Stomach (tissue), 4 donors: Measurements from ENCODE around the gene FAM184A.

Experiments
- CTCF ChIP-seq, 7 experiments: fragments of 450-650 bp in 4 of 7; fragments of 200-600 bp in 3 of 7; sonication (generic) in 3 of 7; IDR thresholded peaks; one replicate each; pipeline ENCODE4 v1.5.1; 2016 to 2019; ENCODE audit warnings: antibody characterized with exemption in 7 of 7, control low read depth in 2 of 7, mild to moderate bottlenecking in 1 of 7
- EP300 ChIP-seq: sonication (generic); formaldehyde crosslinking; IDR thresholded peaks from one replicate; pipeline ENCODE4 v1.6.1; 2017; ENCODE audit warnings: antibody characterized with exemption
- POLR2A ChIP-seq, 4 donors: fragments of 450-650 bp; IDR thresholded peaks; one replicate each; pipeline ENCODE4 v1.6.1; 2016; ENCODE audit warnings: antibody characterized with exemption in 4 of 4, control low read depth in 2 of 4, mild to moderate bottlenecking in 1 of 4, moderate library complexity in 1 of 4

- TF ChIP-seq EP300: no peak
- no peak for TF ChIP-seq CTCF (IDR thresholded peaks at IDR 0.05)
- no peak for TF ChIP-seq POLR2A (IDR thresholded peaks at IDR 0.05)
Observed at GRCh38 chr6:118981884-118982574, 96.4 kb downstream of the FAM184A start.
